ENCODE measurements around the gene TMC6.
"Not testable (repeated sequence)": the region's sequence is repeated elsewhere in the genome, so short reads cannot be mapped to it uniquely, and the experiment has no call there.

Gene TMC6

DNA sequence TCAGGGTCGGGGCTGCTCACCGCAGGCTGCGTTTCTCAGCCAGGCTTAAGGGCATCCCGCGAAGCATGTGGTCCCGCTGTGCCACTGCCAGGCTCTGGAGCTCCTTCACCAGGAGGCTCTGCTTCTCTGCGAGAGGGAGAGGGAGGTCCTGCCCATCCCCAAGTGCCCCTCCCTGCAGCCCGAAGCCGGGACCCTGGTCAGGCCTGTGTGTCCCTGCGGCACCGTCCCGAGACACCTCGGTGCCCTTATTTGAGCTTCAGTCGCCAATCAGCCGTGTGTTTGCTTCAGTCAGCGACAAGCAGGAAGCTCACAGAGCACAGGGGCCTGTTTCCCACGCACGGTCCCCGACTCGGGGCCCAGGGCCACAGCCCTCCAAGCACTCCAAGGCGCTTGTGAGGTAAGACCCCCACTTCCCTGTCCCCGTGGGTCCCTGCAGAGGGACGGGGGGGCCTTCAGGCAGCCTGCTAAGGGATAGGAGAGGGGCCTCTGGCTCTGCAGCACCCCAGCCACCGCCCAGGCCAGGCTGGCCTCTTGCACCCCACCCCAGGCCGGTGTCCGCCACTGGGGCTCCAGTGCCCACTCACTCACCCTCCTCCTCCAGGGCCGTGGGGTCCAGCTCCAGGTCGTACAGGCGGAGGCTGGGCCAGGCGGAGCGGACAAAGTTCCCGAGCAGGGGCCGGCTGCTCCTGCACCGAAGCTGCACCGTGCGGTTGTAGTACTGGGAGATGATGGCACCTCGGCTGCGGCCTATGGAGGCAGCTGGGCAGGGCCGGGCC is 3.2 kb downstream of the TMC6 start:
- in situ Hi-C loops (cut with MboI; ENCODE audit: low sequenced_read_pairs): no loop called here

DNA sequence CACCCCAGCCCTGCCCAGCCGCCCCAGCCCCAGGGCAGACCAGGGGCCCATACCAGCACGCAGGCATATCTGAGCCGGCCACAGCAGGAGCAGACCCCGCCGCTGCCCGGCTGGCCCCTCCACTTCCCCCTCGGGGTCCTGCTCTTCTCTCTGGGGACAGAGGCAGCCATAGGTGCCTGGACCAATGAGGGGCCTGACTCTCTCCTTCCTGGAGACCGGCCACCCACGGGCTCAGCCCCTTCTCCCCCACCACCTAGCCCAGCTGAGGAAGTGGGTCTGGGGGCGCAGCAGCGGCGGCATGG is 3.8 kb downstream of the TMC6 start:
- in situ Hi-C loops (cut with MboI; ENCODE audit: low sequenced_read_pairs): no loop called here

DNA sequence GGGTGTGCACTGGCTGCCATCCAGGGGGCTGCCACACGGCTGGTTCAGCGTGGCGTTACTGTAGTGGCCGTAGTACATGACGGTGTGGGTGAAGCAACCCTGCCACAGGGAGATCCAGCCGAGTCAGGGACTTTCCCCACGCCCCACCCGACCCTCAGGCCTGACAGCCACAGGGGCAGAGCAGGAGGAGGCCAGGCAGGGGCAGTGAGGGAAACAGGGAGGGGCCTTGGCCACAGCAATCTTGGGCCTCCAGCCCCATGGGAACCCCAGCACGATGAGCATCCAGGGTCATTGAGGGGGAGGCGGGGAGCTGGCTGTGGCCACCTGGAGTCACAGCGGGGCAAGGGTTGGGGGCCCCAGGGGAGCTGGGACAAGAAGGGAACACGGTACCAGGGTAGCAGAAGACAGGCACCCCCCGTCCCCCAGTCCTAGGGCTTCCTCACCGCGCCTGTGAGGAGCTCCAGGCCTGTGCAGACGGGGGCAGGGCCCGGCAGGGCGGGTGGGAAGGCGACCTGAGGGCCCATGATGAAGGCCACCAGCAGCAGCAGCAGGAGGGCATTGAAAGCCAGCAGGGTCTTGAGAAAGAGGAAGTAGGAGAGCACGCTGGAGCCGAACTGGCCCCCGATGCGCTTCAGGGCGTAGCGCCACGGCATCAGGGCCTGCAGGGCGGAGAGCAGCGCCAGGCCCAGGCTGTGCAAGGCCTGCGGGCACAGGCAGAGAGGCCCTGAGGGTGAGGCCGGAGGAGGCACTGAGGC is 4.3 kb downstream of the TMC6 start:
- in situ Hi-C loops (cut with MboI; ENCODE audit: low sequenced_read_pairs): no loop called here

- in situ Hi-C loops (cut with MboI; ENCODE audit: low sequenced_read_pairs): no loop called here
Measured at GRCh38 chr17:78123258-78123929, 5.2 kb downstream of the TMC6 start.

- in situ Hi-C loops (cut with MboI; ENCODE audit: low sequenced_read_pairs): no loop called here
Measured at GRCh38 chr17:78122931-78123249, 5.7 kb downstream of the TMC6 start.

GRCh38 chr17:78122216-78122930 is 6.2 kb downstream of the TMC6 start:
- in situ Hi-C loops (cut with MboI; ENCODE audit: low sequenced_read_pairs): no loop called here

DNA sequence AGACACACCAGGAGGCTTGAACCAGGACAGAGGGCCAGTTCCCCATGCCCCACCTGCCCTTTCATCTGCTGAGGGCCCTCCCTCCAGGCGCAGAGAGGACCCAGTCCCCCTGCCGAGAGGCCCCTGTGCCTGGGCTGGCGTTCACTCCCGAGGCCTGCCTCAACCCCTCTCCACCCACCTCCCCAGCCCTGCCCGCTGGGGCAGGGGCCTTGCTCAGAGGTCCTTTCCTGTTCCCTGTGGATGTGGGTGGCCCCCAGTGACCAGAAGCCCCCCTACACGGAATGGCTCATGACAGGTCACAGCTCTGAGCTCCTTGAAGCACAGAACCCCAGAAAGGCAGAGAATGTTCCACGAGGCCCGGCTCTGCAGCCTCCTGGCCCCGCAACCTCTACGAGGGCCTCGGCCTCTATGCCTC is 6.7 kb downstream of the TMC6 start:
- in situ Hi-C loops (cut with MboI; ENCODE audit: low sequenced_read_pairs): no loop called here

DNA sequence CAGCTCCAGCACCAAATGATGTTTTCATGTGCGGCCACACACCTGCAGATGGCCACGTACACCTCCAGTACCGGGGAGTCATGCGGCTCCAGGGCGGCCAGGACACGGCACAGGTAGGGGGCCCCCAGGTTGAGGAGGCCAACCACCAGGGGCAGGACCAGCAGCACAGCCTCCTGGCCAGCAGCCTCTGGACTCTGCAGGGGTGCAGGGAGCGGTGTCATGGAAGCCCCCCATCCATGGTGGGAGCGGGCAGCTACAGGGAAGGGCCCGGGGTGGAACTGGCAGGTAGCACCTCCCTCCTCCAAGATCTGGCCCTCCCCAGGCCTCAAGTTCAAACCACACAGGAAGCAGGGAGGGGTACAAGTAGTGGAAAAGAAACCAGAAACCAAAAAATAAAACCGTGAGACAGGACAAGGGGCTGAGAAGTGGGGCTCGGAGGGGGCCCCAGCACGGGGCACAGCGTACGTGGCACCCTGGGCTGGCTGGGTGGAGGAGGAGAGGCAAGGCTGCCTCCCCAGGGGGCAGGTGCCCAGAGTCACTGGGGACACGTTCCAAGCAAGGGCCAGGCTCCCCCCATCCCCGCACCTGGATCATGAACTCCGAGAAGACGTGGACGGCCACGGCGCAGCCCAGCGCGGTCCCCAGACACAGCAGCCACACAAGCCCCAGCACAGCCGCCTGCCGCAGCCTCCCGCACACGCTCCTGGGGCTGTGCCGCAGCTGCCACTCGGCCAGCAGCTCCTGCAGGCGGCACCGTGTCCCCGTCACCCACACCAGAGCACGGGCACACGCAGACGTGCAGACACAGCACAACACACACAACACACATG is 7.4 kb downstream of the TMC6 start:
- in situ Hi-C loops (cut with MboI; ENCODE audit: low sequenced_read_pairs): no loop called here

- in situ Hi-C loops (cut with MboI; ENCODE audit: low sequenced_read_pairs): no loop called here
Measured at GRCh38 chr17:78120537-78120936, 8.0 kb downstream of the TMC6 start.

DNA sequence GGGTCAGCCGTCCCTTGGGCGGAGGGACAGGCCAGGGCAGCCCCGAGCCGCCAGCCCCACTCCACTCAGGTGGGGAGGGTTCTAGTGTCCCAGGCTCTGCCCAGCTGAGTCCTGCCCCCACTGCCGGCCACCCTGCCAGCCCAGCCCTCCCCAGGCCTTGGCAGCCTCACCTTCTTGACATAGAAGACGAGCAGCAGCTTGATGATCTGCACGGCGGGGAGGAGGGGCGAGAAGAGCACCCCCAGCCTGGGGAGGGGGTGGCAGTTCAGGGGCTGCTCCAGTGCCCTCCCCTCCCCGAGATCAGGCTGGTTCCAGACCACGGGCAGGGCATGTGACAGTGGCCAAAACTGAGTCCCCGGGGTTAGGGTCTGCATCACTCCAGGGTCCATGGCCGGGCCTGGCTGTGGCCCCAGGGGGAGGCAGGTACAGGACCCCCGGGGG is 9.7 kb downstream of the TMC6 start:
- in situ Hi-C loops (cut with MboI; ENCODE audit: low sequenced_read_pairs): no loop called here

- in situ Hi-C loops (cut with MboI; ENCODE audit: low sequenced_read_pairs): no loop called here
Measured at GRCh38 chr17:78117027-78117981, 11.3 kb downstream of the TMC6 start.

DNA sequence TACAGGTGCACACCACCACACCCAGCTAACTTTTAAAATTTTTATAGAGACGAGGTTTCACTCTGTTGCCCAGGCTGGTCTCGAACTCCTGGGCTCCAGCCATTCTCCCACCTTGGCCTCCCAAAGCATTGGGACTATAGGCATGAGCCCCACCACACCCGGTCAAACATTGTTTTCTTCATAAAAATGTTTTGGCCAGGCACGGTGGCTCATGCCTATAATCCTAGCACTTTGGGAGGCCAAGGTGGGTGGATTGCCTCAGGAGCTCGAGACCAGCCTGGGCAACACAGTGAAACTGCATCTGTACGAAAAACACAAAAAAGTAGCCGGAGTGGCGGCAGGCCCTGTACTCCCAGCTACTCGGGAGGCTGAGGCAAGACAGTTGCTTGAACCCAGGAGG is 12.1 kb downstream of the TMC6 start:
- in situ Hi-C loops (cut with MboI; ENCODE audit: low sequenced_read_pairs): no loop called here

GRCh38 chr17:78115803-78116202 is 12.8 kb downstream of the TMC6 start:
- in situ Hi-C loops (cut with MboI; ENCODE audit: low sequenced_read_pairs): not testable (repeated sequence)

DNA sequence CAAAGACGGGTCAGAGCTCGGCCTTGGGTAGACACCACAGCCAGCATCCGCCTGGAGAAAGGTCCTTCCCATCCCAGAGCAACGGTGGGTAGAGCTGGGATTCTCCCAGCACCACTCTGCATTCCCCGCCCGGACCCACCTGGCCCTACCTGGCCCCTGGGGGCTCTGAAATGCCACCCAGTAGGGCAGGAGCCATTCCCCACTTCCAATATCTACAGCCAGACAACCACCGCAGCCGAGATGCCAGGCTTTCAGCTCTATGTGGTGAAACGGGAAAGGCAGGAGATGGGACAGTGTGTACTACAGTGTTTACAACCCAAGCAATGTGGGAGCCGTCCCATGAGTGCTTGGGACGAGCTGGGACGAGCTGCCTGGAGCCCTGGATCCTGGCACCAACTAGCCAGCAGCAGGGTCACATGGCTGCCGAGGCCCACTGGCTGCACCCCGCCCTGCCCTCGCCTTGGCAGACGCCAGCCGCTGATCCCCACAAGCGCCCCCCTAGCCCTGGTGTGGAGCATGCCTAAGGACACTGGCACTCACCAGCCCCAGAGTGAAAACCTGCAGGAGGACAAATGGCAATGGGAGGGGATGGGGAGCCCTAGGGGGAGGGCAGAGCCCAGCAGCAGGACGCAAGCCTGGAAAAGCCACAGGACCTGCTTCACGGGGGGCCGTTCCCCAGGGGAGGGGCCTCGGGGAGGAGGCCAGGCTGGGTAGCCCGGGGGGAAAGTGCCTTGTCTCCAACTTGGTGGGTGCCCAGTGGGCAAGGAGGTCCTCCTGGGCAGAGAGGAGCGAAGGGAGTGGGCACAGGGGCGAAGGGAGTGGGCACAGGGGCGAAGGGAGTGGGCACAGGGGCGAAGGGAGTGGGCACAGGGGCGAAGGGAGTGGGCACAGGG is 13.5 kb downstream of the TMC6 start:
- in situ Hi-C loops (cut with MboI; ENCODE audit: low sequenced_read_pairs): no loop called here

DNA sequence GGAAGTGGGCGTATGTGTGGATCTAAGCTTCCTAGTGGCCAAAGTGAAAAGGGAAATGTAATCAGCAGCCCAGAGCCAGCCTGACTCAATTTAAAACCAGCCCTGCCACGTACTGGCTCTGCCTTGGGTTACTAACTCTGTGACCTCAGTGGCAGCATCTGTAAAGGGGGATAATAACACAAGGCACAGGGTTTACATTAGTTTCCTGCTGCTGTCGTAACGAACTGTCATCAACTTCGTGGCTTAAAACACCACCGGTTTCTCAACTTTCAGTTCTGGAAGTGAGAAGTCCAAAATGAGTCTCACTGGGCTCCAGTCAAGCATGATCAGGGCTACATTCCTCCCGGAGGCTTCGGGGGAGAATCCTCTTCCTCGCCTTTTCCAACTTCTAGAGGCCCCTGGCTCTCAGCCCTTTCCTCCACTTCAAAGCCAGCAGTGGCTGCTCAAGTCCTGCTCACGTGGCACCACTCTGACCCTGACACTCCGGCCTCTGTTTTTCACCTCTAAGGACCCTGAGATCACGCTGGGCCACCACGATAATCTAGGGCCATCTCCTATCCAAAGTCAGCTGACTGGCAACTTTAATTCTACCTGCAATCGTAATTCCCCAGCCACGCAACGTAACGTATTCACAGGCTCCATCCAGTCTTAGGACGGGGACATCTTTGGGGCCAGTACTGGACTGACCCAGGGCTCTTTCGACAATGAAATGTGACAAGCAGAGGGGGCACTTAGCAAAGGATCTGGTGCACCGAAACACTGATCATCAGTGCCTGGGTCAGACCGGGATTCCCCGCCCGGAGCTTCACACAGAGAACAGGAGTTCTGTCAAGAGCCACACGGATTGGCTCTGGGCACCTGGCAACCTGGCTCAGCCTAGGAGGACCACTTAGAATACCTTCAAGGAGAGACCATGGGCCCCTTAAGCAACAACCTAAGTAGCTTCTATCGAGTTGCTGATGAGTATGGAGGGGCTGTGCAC is 14.5 kb downstream of the TMC6 start:
- in situ Hi-C loops (cut with MboI; ENCODE audit: low sequenced_read_pairs): no loop called here

- in situ Hi-C loops (cut with MboI; ENCODE audit: low sequenced_read_pairs): no loop called here
Measured at GRCh38 chr17:78112518-78113471, 15.8 kb downstream of the TMC6 start.

Measured in HL-60/S4 (cell line).